Effector memory CD4-positive, alpha-beta T cell (primary cell): Measurements from ENCODE around the gene CTDSPL2.
"Not testable (repeated sequence)": the region's sequence is repeated elsewhere in the genome, so short reads cannot be mapped to it uniquely, and the experiment has no call there.

Source experiments
- DNase-seq, 3 donors: peaks; one replicate each; pipeline ENCODE4 v3.0.0-alpha.2; 2020
- H3K27ac ChIP-seq: 2 replicates; pipeline ENCODE4 v1.7.0; 2013; ENCODE audit warnings: mild to moderate bottlenecking, low read length, moderate library complexity; ENCODE audit not compliant: insufficient read depth, poor library complexity, severe bottlenecking
- H3K27me3 ChIP-seq: replicated peaks from 2 replicates; pipeline ENCODE4 v1.7.0; 2013; ENCODE audit warnings: mild to moderate bottlenecking, low read length; ENCODE audit not compliant: insufficient read depth, control insufficient read depth, poor library complexity, severe bottlenecking
- H3K36me3 ChIP-seq: 2 replicates; pipeline ENCODE4 v1.7.0; 2013; ENCODE audit warnings: mild to moderate bottlenecking, low read length, moderate library complexity; ENCODE audit not compliant: control insufficient read depth, insufficient read depth
- H3K4me1 ChIP-seq: 2 replicates; pipeline ENCODE4 v1.7.0; 2013; ENCODE audit warnings: low read length, mild to moderate bottlenecking; ENCODE audit not compliant: control insufficient read depth, insufficient read depth, poor library complexity, severe bottlenecking
- H3K4me3 ChIP-seq: 2 replicates; pipeline ENCODE4 v1.7.0; 2013; ENCODE audit warnings: low read length, low read depth, mild to moderate bottlenecking; ENCODE audit not compliant: insufficient read depth, poor library complexity, severe bottlenecking
- H3K9me3 ChIP-seq: 2 replicates; pipeline ENCODE4 v1.7.0; 2013; ENCODE audit warnings: mild to moderate bottlenecking, low read length, moderate library complexity; ENCODE audit not compliant: control insufficient read depth

The CTDSPL2 gene

GRCh38 chr15:44554934-44555723 lies 127.7 kb downstream of the CTDSPL2 start:
- H3K27ac ChIP-seq = no peak overlapping the region
- no peak overlapping the region for H3K4me3 ChIP-seq

GRCh38 chr15:44560926-44561325 lies 133.5 kb downstream of the CTDSPL2 start:
- not testable (repeated sequence) for H3K4me3 ChIP-seq, DNase-seq, H3K27ac ChIP-seq, H3K27me3 ChIP-seq, H3K9me3 ChIP-seq, H3K4me1 ChIP-seq
- peaks cover 61% of the 10 kb centered on the region for H3K36me3 ChIP-seq

More at GRCh38 chr15:44554934-44555723, 127.7 kb downstream of the CTDSPL2 start:
- no peak for DNase-seq
- Histone ChIP-seq H3K27me3 (no peaks in the 10 kb centered on the region), H3K4me1 (peaks cover 13% of the 10 kb centered on the region), H3K9me3 (no peaks in the 10 kb centered on the region), H3K36me3 (peaks cover 47% of the 10 kb centered on the region)

DNA sequence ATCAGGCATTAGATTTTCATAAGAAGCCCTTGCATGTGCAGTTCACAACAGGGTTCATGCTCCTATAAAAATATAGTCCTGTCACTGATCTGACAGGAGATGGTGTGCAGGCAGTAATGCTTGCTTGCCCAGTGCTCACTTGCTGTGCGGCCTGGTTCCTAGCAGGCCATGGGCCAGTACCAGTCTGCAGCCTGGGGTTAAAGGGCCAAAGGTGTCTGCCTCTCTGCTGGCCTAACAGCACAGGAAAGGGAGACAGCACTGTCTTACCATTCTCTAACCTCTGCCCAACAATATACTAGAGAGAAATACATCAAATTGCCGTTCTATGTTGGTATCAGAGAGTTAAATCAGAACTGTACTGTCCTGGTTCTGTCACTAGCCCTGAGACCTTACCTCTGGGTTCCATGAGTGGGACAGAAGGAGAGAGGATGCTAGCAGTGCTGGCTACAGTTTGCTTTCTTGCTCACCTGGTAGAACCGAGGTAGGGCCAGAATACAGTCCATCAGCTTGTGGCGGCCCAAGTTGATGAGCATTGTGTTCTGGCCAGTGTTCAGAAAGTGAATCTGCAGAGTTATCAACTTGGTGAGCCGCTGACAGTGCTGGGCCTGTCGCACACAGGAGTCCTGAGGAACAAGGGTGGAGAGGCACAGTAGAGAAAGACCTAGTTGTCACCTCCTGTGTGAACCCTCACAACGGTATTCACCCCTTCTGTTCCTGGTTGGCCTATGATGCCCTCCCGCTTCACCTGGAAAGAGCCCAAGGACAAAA lies 138.1 kb downstream of the CTDSPL2 start:
- no peak for DNase-seq
- Histone ChIP-seq H3K27me3 (no peaks in the 10 kb centered on the region), H3K27ac (peak overlapping the region; percentile 3), H3K4me3 (no peak overlapping the region), H3K9me3 (no peaks in the 10 kb centered on the region), H3K4me1 (peaks cover 2% of the 10 kb centered on the region), H3K36me3 (peaks cover 61% of the 10 kb centered on the region)

GRCh38 chr15:44566155-44566540 lies 138.7 kb downstream of the CTDSPL2 start:
- Histone ChIP-seq H3K27ac (no peak overlapping the region), H3K27me3 (no peaks in the 10 kb centered on the region), H3K4me1 (no peaks in the 10 kb centered on the region), H3K9me3 (no peaks in the 10 kb centered on the region), H3K36me3 (peaks cover 67% of the 10 kb centered on the region), H3K4me3 (no peak overlapping the region)
- no peak for DNase-seq

DNA sequence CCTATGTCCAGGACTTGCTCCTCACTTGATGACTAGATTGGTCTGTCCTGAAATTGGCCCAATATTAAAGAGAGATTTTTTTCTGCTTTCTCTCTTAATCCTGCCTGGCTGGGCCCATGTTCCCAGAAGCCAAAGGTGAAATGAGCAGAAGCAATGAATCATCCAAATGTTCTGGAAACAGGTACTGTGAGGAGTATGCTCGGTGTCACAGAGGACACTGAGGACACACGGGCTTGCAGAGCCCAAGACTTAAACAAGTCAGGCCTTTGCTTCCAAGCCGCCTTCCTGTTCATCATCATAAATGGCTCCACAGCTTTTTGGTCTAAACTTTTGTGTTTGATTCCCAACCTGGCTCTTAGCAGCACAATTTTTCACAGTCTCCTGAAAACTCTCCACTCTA lies 140.9 kb downstream of the CTDSPL2 start:
- DNase-seq = no peak
- Histone ChIP-seq H3K4me1 (no peaks in the 10 kb centered on the region), H3K9me3 (no peaks in the 10 kb centered on the region), H3K27ac (no peak overlapping the region), H3K27me3 (no peaks in the 10 kb centered on the region), H3K36me3 (peaks cover 61% of the 10 kb centered on the region), H3K4me3 (no peak overlapping the region)

DNA sequence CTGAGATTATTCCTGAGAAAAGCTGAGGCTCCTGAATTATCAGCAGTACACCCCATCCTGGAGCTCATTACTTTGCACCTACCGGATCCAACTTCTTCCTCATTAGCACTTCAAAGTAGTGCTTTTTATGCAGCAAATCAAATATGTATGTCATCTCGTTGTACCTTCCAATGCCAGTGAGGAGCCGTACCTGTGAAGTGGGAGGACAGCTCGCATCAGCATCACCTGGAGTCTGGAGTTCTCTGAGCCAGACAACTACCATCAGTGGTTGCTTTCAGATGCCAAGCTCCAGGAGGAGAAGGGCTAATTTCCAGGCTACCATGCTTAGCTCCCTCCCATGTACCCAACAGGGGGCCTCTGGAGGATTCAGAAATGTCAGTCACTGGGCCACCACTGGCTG lies 141.9 kb downstream of the CTDSPL2 start:
- no peak for DNase-seq
- H3K27me3 ChIP-seq = no peaks in the 10 kb centered on the region
- H3K9me3 ChIP-seq = no peaks in the 10 kb centered on the region
- H3K27ac ChIP-seq = no peak overlapping the region
- peaks cover 55% of the 10 kb centered on the region for H3K36me3 ChIP-seq
- H3K4me1 ChIP-seq = no peaks in the 10 kb centered on the region
- H3K4me3 ChIP-seq = no peak overlapping the region

GRCh38 chr15:44570361-44570760 lies 142.9 kb downstream of the CTDSPL2 start:
- DNase-seq = no peak
- H3K9me3 ChIP-seq = no peaks in the 10 kb centered on the region
- no peak overlapping the region for H3K27ac ChIP-seq
- no peaks in the 10 kb centered on the region for H3K27me3 ChIP-seq
- peaks cover 48% of the 10 kb centered on the region for H3K36me3 ChIP-seq
- no peaks in the 10 kb centered on the region for H3K4me1 ChIP-seq
- H3K4me3 ChIP-seq = no peak overlapping the region

DNA sequence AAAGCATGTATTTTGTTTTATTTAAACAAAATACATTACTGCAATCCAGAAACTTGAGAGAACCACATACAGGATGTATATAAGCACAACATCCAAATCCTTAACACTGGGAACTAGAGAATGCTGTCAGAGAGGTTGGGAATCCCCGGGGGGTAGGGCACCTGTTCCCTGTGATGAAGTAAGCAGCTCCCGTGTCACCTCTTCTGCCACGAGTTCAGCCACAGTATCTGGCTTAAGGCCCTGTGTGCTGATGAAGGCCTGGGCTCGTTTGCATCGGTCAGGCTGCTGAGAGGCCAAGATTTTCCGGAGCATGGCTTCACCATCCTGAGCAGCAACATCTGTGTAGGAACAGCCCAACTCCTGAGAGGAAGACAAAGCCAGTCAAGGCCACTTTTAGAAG lies 146.0 kb downstream of the CTDSPL2 start:
- no peak overlapping the region for H3K27ac ChIP-seq
- no peaks in the 10 kb centered on the region for H3K9me3 ChIP-seq
- H3K36me3 ChIP-seq = peaks cover 25% of the 10 kb centered on the region

DNA sequence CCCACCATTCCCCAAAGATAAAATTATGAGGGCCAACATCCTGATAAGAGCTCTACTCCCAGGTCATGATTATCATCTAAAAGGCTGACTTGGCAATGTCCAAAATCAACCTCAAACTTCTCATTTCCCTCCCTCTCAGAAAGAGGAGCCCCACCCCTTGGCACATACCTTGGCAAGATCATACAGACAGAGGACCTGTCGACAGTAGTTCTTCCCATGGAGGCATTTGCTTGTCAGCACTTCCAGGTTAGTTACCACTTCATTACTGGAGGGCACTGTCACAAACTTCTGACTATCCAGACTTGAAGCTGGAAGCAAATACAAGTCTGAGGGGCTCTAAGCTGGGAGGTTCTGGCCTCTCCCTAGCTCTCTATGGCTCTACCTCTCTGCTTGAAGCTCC lies 147.3 kb downstream of the CTDSPL2 start:
- Histone ChIP-seq H3K27me3 (no peaks in the 10 kb centered on the region), H3K9me3 (no peaks in the 10 kb centered on the region), H3K27ac (no peak overlapping the region), H3K4me1 (peaks cover 11% of the 10 kb centered on the region), H3K36me3 (peaks cover 25% of the 10 kb centered on the region), H3K4me3 (no peak overlapping the region)
- no peak for DNase-seq

More for the DNA sequence above, 146.0 kb downstream of the CTDSPL2 start:
- Histone ChIP-seq H3K27me3 (no peaks in the 10 kb centered on the region), H3K4me3 (no peak overlapping the region), H3K4me1 (peaks cover 2% of the 10 kb centered on the region)
- no peak for DNase-seq
